HG03175 (cell line): ENCODE results near the gene MFSD6L.

Experiments used
- ATAC-seq: cut with Tn5 transposase; IDR thresholded peaks from one replicate; pipeline ENCODE4 v1.9.1; 2021; ENCODE audit warnings: mild to moderate bottlenecking, moderate library complexity; ENCODE audit not compliant: unreplicated experiment

The MFSD6L gene

GRCh38 chr17:8798846-8799569, at the start of gene MFSD6L:
MFSD6L (minus strand) TSS chr17:8799365; CDS start chr17:8799120, 245 bp downstream.
- no peak for ATAC-seq

GRCh38 chr17:8847891-8848290, 48.7 kb upstream of the MFSD6L start:
- ATAC-seq, result no peak

- no peak for ATAC-seq
Observed at GRCh38 chr17:8846768-8847211, 47.6 kb upstream of the MFSD6L start.

GRCh38 chr17:8844229-8845218, 45.4 kb upstream of the MFSD6L start:
- no peak for ATAC-seq

- no peak for ATAC-seq
Observed at GRCh38 chr17:8843344-8843743, 44.2 kb upstream of the MFSD6L start.

- no peak for ATAC-seq
Observed at GRCh38 chr17:8841844-8842243, 42.7 kb upstream of the MFSD6L start.

GRCh38 chr17:8839410-8839935, 40.3 kb upstream of the MFSD6L start:
- ATAC-seq, result no peak

GRCh38 chr17:8838551-8839095, 39.5 kb upstream of the MFSD6L start:
- ATAC-seq, result no peak

- no peak for ATAC-seq
Observed at GRCh38 chr17:8837563-8838075, 38.5 kb upstream of the MFSD6L start.

GRCh38 chr17:8836821-8837562, 37.8 kb upstream of the MFSD6L start:
- ATAC-seq, result no peak

GRCh38 chr17:8835631-8836364, 36.6 kb upstream of the MFSD6L start:
- ATAC-seq, result no peak

GRCh38 chr17:8835106-8835505, 35.9 kb upstream of the MFSD6L start:
- no peak for ATAC-seq

- no peak for ATAC-seq
Observed at GRCh38 chr17:8832711-8833352, 33.7 kb upstream of the MFSD6L start.

GRCh38 chr17:8831234-8831849, 32.2 kb upstream of the MFSD6L start:
- ATAC-seq, result no peak

GRCh38 chr17:8830141-8830540, 31.0 kb upstream of the MFSD6L start:
- no peak for ATAC-seq

GRCh38 chr17:8829036-8829941, 30.1 kb upstream of the MFSD6L start:
- ATAC-seq, result no peak

- no peak for ATAC-seq
Observed at GRCh38 chr17:8828517-8828875, 29.3 kb upstream of the MFSD6L start.
